Panc1 (cell line): Measurements from ENCODE around the gene NCAM2.

Source experiments
- POLR2AphosphoS5 ChIP-seq: IDR thresholded peaks from 2 replicates; pipeline ENCODE4 v1.6.1; 2012; ENCODE audit warnings: mild to moderate bottlenecking, low read depth, low read length, moderate library complexity
- TCF7L2 ChIP-seq: IDR thresholded peaks from 2 replicates; pipeline ENCODE4 v1.6.1; 2011; ENCODE audit warnings: mild to moderate bottlenecking, low read depth, low read length, inconsistent platforms
- TF ChIP-seq, protein P1 (sequence below): fragments of 450-650 bp; IDR thresholded peaks from 2 replicates; pipeline ENCODE4 v1.5.1; 2017; ENCODE audit warnings: mild to moderate bottlenecking

DNA sequence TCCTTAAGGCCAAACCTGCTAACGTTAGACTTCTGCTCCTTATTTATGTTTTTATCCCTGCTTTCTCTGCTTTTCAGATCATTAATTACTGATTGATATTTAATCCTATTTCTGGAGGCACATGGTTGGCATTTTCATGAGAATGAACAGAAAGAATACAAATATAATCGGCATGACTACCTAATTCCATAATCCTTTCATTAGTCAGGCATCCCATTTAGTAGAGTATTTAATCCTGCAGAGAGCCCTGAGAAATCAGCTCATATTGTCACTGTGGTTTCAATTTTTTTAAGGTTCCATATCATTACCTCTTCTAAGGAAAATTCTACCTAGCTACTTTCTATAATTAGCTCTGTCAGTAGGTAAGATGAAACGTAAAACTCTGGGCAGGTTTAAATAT lies 238.8 kb downstream of the NCAM2 start:
- TF ChIP-seq, protein P1, sequence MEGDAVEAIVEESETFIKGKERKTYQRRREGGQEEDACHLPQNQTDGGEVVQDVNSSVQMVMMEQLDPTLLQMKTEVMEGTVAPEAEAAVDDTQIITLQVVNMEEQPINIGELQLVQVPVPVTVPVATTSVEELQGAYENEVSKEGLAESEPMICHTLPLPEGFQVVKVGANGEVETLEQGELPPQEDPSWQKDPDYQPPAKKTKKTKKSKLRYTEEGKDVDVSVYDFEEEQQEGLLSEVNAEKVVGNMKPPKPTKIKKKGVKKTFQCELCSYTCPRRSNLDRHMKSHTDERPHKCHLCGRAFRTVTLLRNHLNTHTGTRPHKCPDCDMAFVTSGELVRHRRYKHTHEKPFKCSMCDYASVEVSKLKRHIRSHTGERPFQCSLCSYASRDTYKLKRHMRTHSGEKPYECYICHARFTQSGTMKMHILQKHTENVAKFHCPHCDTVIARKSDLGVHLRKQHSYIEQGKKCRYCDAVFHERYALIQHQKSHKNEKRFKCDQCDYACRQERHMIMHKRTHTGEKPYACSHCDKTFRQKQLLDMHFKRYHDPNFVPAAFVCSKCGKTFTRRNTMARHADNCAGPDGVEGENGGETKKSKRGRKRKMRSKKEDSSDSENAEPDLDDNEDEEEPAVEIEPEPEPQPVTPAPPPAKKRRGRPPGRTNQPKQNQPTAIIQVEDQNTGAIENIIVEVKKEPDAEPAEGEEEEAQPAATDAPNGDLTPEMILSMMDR: no peak
- TF ChIP-seq TCF7L2 (no peak), POLR2AphosphoS5 (no peak)
